Lower leg skin (tissue), 4 donors: Measurements from ENCODE around the gene ZBTB40. TPM values are rescaled to one million over a fixed set of nuclear protein-coding genes. Genes with fewer than 3 reads are reported as not detected.

Experiments
- DNase-seq, 2 donors: peaks; one replicate each; pipeline ENCODE4 v3.0.0-alpha.2; 2019; ENCODE audit warnings: low spot score in 2 of 2
- H3K4me3 ChIP-seq: fragments of 200-600 bp; sonication (generic); 2 replicates; pipeline ENCODE4 v1.5.1; 2017; ENCODE audit warnings: mild to moderate bottlenecking, low read depth; ENCODE audit not compliant: poor library complexity, severe bottlenecking
- POLR2A ChIP-seq, 2 donors: fragments of 450-650 bp; IDR thresholded peaks; one replicate each; pipeline ENCODE4 v1.6.1; 2016 to 2017; ENCODE audit warnings: antibody characterized with exemption in 2 of 2, mild to moderate bottlenecking in 1 of 2, moderate library complexity in 1 of 2
- WGBS, 2 donors: methylation state at CpG; one replicate each; pipeline ENCODE4 v1.1.5; 2018; 5-methylcytosine and 5-hydroxymethylcytosine counted together
- intact Hi-C: fragments of 100-400 bp; cut with DNase I; formaldehyde crosslinking; loops from one replicate; pipeline ENCODE4 v1.15.0; 2023; ENCODE audit warnings: low total_unique reads
- total RNA-seq, 4 donors: library from RNA; depleted of rRNA; stranded (reverse); fragments of >200 nt; gene quantifications; one replicate each; pipeline ENCODE4 v1.1.0, GENCODE V29; 2016
- TF ChIP-seq, protein P1 (sequence below), 3 donors: fragments of 450-650 bp; IDR thresholded peaks; one replicate each; pipeline ENCODE4 v1.5.1; 2016; ENCODE audit warnings: antibody characterized with exemption in 3 of 3, mild to moderate bottlenecking in 3 of 3, moderate library complexity in 2 of 3

The ZBTB40 gene
- total RNA-seq, 4 donors from 2014 or later, result 7.5 to 13.3 (median 12.4) TPM

DNA sequence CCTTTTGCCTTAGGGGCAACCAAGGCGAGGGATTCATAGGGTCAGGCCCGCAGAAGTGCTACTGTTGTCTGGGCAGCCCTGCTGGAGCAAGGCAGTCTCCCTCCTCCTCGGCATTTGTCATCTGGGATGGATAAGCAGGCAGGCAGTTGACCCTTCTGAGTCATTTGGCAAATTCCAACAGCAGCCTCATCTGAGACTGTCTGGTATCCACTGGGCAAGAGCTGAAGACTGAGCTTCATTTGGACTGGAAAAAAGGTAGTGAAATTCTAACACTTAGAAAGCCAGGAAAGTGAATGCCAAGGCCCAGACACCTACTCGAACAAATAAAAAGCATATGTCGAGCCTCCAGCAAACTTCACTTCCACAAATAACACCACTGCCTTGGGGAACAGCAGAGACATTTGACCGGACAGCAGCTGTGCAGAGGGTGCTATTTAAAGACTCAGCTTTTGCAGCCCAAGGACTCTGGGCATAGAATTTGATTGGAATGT is 4.0 kb upstream of the ZBTB40 start:
- no peak overlapping the region for H3K4me3 ChIP-seq
- 35 to 57% methylated on average over 6 of the region's 6 CpGs for WGBS, 2 donors
- DNase-seq, result no peak
- TF ChIP-seq, protein P1, sequence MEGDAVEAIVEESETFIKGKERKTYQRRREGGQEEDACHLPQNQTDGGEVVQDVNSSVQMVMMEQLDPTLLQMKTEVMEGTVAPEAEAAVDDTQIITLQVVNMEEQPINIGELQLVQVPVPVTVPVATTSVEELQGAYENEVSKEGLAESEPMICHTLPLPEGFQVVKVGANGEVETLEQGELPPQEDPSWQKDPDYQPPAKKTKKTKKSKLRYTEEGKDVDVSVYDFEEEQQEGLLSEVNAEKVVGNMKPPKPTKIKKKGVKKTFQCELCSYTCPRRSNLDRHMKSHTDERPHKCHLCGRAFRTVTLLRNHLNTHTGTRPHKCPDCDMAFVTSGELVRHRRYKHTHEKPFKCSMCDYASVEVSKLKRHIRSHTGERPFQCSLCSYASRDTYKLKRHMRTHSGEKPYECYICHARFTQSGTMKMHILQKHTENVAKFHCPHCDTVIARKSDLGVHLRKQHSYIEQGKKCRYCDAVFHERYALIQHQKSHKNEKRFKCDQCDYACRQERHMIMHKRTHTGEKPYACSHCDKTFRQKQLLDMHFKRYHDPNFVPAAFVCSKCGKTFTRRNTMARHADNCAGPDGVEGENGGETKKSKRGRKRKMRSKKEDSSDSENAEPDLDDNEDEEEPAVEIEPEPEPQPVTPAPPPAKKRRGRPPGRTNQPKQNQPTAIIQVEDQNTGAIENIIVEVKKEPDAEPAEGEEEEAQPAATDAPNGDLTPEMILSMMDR (IDR thresholded peaks at IDR 0.05), result no peak
- no peak for TF ChIP-seq POLR2A (IDR thresholded peaks at IDR 0.05)
- intact Hi-C loops, result no loop called here

DNA sequence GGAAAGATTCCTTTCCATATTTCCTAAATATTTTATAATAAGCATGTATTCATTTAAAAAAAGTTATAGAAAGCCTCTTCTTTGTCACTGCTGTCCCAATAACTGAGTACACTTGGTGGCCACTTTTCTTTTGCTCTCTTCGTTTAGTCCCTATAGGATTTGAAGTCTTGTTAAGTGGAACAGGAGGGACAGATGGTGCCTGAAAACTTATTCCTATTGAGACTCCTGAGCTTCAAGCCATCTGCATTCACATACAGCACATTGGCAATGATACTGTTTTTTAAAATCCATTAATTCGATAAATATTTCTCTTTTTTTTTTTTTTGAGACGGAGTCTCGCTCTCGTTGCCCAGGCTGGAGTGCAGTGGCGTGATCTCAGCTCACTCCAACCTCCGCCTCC is 2.0 kb upstream of the ZBTB40 start:
- intact Hi-C loops, result no loop called here
- 94 to 97% methylated on average over 7 of the region's 7 CpGs for WGBS, 2 donors
- DNase-seq, result no peak
- TF ChIP-seq, protein P1 (IDR thresholded peaks at IDR 0.05), result no peak
- no peak for TF ChIP-seq POLR2A (IDR thresholded peaks at IDR 0.05)
- no peak overlapping the region for H3K4me3 ChIP-seq

DNA sequence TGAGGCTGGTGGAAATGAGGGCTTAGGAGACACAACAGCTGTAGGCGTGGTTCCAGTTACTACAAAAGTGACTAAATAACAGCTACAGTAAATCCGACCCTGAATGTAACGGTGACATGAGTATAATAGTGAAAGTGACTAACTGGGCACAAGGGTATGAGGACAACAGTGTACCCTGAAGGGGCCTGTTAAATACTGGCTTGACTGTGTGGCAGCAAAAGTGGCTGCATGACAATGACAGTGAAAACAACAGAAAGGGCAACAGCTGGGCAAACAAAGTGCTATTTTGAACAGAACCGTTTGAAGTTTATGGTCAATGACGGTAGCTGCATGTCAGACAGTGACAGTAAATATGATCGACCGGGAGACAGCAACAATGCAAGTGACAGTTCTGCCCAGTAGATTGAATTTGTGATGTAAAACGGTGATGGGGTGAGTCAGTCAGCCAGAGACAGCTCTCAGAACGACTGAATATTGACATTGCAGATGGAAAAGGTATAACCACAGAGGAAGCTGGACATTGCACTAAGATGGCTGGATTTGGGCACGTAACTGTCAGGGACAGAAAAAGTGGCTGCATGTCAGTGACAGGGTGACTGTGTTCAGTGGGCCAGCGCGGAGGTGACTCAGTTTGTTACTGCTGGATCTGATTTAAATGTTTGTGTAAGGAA is 1.2 kb upstream of the ZBTB40 start:
- no peak for DNase-seq
- intact Hi-C loops, result no loop called here
- H3K4me3 ChIP-seq, result no peak overlapping the region
- 80 to 81% methylated on average over 12 of the region's 12 CpGs for WGBS, 2 donors
- TF ChIP-seq, protein P1 (IDR thresholded peaks at IDR 0.05), result no peak

DNA sequence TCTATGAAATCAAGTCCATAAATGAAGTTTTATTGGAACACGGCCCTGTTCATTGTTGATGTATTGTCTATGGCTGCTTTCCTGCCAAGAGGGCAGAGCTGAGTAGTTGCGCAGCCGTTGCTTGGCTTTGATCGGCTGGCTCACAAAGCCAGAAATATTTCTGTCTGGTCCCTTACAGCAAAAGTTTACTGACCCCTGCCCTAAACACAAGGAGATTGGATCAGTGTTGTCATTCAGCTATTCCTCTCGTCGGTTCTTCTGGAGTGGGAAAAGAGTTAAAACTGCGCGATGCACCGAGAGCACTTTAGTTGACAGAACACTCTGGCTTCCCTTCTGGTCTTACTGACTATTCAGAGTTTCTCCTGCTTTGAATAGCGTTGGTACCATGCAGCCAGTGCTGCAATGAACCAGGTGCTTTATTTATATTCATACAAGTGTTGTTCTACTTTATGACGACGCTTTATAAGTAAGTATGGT is 868 bp downstream of the ZBTB40 start:
- TF ChIP-seq POLR2A (IDR thresholded peaks at IDR 0.05), result no peak
- TF ChIP-seq, protein P1 (IDR thresholded peaks at IDR 0.05), result no peak
- H3K4me3 ChIP-seq, result peak overlapping the region; percentile 90
- DNase-seq, result no peak
- intact Hi-C loops, result no loop called here
- WGBS, 2 donors, result 1 to 4% methylated on average over 12 of the region's 12 CpGs

DNA sequence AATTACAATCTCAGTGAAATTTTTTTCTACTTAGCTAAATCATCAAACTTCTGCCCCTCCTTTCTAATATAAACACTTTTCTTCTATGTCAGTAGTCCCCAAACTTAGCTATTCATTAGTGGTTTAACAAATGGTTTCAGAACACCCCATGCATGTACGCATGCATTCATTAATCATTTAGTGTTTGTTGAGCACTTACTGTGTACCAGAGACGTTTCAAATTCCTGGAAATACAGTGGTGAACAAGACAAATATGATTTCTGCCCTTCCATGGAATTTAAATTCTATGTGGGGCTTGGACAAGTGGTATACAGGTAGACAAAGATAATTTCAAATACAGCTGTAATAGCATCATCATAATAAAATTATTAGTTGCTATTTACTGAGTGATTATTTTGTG is 1.5 kb downstream of the ZBTB40 start:
- no peak overlapping the region for H3K4me3 ChIP-seq
- 72 to 82% methylated on average over 2 of the region's 2 CpGs for WGBS, 2 donors
- intact Hi-C loops, result no loop called here
- TF ChIP-seq, protein P1 (IDR thresholded peaks at IDR 0.05), result no peak
- TF ChIP-seq POLR2A (IDR thresholded peaks at IDR 0.05), result no peak
- no peak for DNase-seq
